HL-60 (cell line): Measurements from ENCODE around the gene ABCG1.

Source experiments
- DNase-seq, 2 experiments: peaks; one replicate each; pipeline ENCODE4 v3.0.0-alpha.2; 2010 to 2020; ENCODE audit warnings: low read depth in 1 of 2, low spot score in 1 of 2
- H3K27ac ChIP-seq: fragments of 250-450 bp; sonication (Bioruptor Pico); replicated peaks from 2 replicates; pipeline ENCODE4 v1.5.1; 2020; ENCODE audit warnings: mild to moderate bottlenecking, moderate library complexity
- H3K27me3 ChIP-seq: fragments of 250-450 bp; sonication (Bioruptor Pico); 2 replicates; pipeline ENCODE4 v1.5.1; 2021; ENCODE audit warnings: mild to moderate bottlenecking, moderate library complexity; ENCODE audit not compliant: insufficient read depth, poor library complexity, severe bottlenecking
- H3K4me3 ChIP-seq: replicated peaks from 2 replicates; pipeline ENCODE4 v1.5.1; 2011; ENCODE audit warnings: mild to moderate bottlenecking, control low read depth, low read length; ENCODE audit not compliant: insufficient read depth
- GABPA ChIP-seq: IDR thresholded peaks from 2 replicates; pipeline ENCODE4 v1.6.1; 2012; ENCODE audit warnings: low read depth
- POLR2AphosphoS5 ChIP-seq: IDR thresholded peaks from 2 replicates; pipeline ENCODE4 v1.6.1; 2012; ENCODE audit warnings: low read depth
- SPI1 ChIP-seq: IDR thresholded peaks from 2 replicates; pipeline ENCODE4 v1.6.1; 2012; ENCODE audit warnings: low read depth, mild to moderate bottlenecking, borderline replicate concordance
- TF ChIP-seq, protein P1 (sequence below): IDR thresholded peaks from 2 replicates; pipeline ENCODE4 v1.6.1; 2012; ENCODE audit warnings: low read depth; ENCODE audit not compliant: insufficient replicate concordance
- TF ChIP-seq, protein P2 (sequence below): IDR thresholded peaks from one replicate; pipeline ENCODE4 v1.5.1; 2011; ENCODE audit warnings: low read length, control low read depth, inconsistent platforms; ENCODE audit not compliant: insufficient read depth

The ABCG1 gene

DNA sequence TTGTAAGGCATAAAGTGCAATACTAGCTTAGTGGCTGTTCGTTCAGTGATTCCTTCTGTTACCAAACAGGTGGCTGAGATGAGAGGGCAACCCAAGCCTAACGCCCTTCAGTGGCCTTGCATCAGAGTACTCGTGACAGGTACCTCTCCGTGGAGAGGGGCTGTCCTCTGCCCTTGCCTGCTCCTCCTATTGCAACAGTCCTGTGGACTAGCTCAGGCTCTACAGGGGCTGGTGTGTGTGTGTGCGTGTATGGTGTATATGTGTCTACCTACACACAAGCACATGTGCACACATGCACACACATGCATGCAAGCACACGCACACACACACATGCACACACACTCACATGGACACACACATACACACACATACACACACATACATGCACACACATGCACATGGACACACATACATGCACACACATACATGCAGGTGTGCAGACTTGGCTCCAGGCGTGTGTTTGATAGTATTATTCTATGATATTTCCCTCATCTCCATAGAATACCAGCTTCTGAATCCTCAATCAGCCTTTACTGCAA is 81.2 kb downstream of the ABCG1 start:
- Histone ChIP-seq H3K27me3 (no peaks in the 10 kb centered on the region), H3K27ac (no peak overlapping the region), H3K4me3 (no peak overlapping the region)
- DNase-seq: no peak
- TF ChIP-seq, protein P1, sequence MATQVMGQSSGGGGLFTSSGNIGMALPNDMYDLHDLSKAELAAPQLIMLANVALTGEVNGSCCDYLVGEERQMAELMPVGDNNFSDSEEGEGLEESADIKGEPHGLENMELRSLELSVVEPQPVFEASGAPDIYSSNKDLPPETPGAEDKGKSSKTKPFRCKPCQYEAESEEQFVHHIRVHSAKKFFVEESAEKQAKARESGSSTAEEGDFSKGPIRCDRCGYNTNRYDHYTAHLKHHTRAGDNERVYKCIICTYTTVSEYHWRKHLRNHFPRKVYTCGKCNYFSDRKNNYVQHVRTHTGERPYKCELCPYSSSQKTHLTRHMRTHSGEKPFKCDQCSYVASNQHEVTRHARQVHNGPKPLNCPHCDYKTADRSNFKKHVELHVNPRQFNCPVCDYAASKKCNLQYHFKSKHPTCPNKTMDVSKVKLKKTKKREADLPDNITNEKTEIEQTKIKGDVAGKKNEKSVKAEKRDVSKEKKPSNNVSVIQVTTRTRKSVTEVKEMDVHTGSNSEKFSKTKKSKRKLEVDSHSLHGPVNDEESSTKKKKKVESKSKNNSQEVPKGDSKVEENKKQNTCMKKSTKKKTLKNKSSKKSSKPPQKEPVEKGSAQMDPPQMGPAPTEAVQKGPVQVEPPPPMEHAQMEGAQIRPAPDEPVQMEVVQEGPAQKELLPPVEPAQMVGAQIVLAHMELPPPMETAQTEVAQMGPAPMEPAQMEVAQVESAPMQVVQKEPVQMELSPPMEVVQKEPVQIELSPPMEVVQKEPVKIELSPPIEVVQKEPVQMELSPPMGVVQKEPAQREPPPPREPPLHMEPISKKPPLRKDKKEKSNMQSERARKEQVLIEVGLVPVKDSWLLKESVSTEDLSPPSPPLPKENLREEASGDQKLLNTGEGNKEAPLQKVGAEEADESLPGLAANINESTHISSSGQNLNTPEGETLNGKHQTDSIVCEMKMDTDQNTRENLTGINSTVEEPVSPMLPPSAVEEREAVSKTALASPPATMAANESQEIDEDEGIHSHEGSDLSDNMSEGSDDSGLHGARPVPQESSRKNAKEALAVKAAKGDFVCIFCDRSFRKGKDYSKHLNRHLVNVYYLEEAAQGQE: no peak
- TF ChIP-seq SPI1 (no peak), GABPA (no peak), POLR2AphosphoS5 (no peak)
- TF ChIP-seq, protein P2, sequence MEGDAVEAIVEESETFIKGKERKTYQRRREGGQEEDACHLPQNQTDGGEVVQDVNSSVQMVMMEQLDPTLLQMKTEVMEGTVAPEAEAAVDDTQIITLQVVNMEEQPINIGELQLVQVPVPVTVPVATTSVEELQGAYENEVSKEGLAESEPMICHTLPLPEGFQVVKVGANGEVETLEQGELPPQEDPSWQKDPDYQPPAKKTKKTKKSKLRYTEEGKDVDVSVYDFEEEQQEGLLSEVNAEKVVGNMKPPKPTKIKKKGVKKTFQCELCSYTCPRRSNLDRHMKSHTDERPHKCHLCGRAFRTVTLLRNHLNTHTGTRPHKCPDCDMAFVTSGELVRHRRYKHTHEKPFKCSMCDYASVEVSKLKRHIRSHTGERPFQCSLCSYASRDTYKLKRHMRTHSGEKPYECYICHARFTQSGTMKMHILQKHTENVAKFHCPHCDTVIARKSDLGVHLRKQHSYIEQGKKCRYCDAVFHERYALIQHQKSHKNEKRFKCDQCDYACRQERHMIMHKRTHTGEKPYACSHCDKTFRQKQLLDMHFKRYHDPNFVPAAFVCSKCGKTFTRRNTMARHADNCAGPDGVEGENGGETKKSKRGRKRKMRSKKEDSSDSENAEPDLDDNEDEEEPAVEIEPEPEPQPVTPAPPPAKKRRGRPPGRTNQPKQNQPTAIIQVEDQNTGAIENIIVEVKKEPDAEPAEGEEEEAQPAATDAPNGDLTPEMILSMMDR: no peak

DNA sequence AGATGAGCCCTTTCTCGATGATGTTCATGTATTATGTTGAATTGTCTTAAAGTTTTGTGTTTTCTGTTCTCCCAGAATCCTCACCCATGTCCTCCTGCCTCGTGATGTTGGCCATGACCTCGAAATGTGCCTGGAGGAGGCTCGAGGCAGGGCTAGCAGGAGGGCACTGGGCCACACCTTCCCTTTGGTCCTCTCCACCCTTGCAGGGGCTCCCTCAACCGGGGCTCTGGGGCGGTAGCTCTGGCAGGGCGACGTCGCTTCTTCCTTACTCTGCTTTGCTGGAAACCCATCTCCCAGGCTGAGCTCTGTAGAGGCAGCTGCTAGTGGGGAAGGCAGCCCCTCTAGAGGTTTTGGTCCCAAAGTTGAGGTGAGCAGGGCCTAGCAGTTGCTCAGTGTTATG is 82.0 kb downstream of the ABCG1 start:
- TF ChIP-seq GABPA: no peak
- no peak for DNase-seq
- H3K4me3 ChIP-seq: no peak overlapping the region
- H3K27me3 ChIP-seq: no peaks in the 10 kb centered on the region
- no peak overlapping the region for H3K27ac ChIP-seq

DNA sequence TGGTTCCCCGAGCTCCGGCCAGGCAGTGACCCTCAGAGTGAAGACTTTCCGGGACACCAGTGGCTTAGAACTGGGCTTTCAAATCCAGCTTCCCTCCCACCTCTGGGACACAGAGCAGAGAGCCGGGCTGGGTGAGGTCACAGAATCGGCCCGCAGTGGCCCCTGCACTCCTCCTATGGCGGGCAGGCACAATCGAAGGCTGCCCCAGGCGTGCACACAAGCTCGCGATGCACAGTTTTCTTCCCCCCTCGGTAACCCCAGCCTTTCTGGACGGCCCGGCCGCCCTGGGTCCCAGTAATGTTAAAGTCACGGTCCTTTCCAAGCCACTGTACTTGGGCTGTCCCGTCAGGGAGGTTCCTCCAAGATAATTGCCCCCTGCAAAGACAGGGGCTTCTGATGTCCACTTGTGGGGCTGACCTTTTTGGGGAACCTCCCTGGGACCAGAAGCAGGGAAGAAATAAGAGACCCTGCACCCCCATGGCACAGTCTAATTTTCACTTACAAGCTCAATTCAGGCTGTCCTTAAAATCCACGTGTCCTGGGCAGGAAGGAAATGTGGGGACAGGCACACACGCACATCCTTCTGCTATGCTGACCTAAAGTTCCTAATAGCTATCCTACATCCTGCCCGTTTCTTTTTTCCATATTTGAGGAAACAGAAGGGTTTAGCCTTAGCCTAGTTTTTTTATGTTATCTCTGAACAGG is 82.6 kb downstream of the ABCG1 start:
- no peak overlapping the region for H3K27ac ChIP-seq
- TF ChIP-seq SPI1 (no peak), POLR2AphosphoS5 (no peak), GABPA (no peak)
- TF ChIP-seq, protein P1: no peak
- TF ChIP-seq, protein P2: no peak
- DNase-seq: no peak
- H3K27me3 ChIP-seq: no peaks in the 10 kb centered on the region
- H3K4me3 ChIP-seq: no peak overlapping the region

DNA sequence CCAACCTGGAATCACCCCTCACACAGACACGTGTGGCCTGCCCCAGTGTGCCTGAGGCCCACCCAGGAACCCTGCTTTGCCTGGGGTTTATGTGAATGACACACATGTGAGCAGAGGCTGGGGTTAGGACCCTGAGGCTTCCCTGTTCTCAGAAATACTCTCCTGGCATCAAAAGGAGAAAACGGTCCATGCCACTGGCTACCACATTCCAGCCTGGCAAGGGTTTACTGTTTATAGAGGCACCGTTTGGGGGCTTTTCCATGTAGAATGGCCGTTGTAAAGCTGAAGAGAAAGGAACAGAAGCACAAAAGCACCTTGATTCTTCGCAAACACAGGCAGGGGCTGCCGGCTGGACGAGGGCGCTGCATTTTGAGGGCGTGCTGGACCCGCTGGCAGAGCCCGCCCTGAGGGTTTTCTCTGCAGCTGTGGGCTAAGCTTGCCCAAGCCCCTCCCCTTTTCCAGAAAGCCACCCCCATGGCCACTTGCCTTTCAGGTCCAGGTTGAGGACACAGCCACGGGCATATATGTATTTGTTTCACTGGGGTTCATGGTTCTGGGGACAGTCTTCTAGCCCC is 83.2 kb downstream of the ABCG1 start:
- TF ChIP-seq SPI1: no peak
- TF ChIP-seq, protein P1: no peak
- TF ChIP-seq POLR2AphosphoS5: no peak
- TF ChIP-seq GABPA: no peak
- TF ChIP-seq, protein P2: no peak
- no peak overlapping the region for H3K4me3 ChIP-seq
- H3K27me3 ChIP-seq: no peaks in the 10 kb centered on the region
- DNase-seq: no peak
- H3K27ac ChIP-seq: no peak overlapping the region
